GM23338 (cell line): ENCODE data around the gene WNT11.

ENCODE experiments used
- POLR2AphosphoS5 ChIP-seq: IDR thresholded peaks from 2 replicates; pipeline ENCODE4 v1.6.1; 2016; ENCODE audit warnings: antibody characterized with exemption, low read depth
- TF ChIP-seq, protein P1 (sequence below), 2 experiments: fragments of 200-600 bp in 1 of 2; sonication (generic) in 1 of 2; conservative IDR thresholded peaks; 2 replicates each; pipeline versions ENCODE4 v1.5.1 to v1.6.1; 2016 to 2017; ENCODE audit warnings: antibody characterized with exemption in 2 of 2, low read depth in 2 of 2, mild to moderate bottlenecking in 2 of 2, moderate library complexity in 1 of 2

DNA sequence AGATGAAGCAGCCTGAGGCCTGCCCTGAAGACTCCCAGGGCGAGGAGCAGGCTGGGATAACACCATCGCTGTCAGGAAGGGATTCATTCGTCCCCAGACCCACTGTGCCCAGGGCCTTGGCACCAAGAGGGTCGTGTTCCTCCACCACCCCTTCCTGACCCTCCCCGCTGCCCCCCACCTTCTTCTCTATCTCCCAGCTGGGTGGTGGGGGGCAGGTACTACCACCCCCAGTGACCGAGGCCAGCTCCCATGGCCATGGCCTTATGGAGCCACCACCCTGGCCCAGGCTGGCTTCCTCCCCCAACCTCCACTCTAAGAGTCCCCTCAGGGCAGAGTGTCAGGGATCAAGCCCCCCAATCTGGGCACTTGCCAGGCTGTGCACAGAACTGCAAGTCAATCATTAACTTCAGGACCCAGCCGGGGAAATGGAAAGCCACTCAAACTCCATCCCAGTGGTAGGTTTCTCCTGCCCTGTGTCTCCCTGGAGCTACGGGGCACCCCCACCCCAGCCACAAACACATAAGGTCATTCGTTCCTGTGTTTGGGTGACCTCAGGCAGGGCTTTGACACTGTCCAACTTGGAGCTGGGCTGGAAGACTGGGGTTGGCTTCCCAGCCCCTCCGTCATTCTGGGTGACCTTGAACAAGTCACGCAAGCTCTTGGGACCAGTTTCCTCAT lies 33.3 kb upstream of the WNT11 start:
- no peak for TF ChIP-seq POLR2AphosphoS5
- TF ChIP-seq, protein P1, sequence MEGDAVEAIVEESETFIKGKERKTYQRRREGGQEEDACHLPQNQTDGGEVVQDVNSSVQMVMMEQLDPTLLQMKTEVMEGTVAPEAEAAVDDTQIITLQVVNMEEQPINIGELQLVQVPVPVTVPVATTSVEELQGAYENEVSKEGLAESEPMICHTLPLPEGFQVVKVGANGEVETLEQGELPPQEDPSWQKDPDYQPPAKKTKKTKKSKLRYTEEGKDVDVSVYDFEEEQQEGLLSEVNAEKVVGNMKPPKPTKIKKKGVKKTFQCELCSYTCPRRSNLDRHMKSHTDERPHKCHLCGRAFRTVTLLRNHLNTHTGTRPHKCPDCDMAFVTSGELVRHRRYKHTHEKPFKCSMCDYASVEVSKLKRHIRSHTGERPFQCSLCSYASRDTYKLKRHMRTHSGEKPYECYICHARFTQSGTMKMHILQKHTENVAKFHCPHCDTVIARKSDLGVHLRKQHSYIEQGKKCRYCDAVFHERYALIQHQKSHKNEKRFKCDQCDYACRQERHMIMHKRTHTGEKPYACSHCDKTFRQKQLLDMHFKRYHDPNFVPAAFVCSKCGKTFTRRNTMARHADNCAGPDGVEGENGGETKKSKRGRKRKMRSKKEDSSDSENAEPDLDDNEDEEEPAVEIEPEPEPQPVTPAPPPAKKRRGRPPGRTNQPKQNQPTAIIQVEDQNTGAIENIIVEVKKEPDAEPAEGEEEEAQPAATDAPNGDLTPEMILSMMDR (conservative IDR thresholded peaks at IDR 0.05; ENCODE audit: low read depth in 2 of 2) = no peak
